GM18505 (cell line): ENCODE data around the gene ERCC6L2.

Source experiments
- ATAC-seq: cut with Tn5 transposase; IDR thresholded peaks from one replicate; pipeline ENCODE4 v1.9.1; 2021; ENCODE audit not compliant: unreplicated experiment
- POLR2A ChIP-seq: IDR thresholded peaks from 4 replicates; pipeline ENCODE4 v1.6.1; 2011; ENCODE audit warnings: borderline replicate concordance; ENCODE audit not compliant: insufficient read depth, insufficient read length; ENCODE audit errors: extremely low read depth

The ERCC6L2 gene

GRCh38 chr9:95875305-95876137, at the start of gene ERCC6L2:
Gene ERCC6L2, plus strand, starts transcription at chr9:95875691. Its CDS starts 348 bp downstream, at chr9:95876039.
- ATAC-seq, result peak; percentile 86
- peak; percentile 85 for TF ChIP-seq POLR2A

- no peak for ATAC-seq
- TF ChIP-seq POLR2A, result no peak
These were observed 49.2 kb upstream of the ERCC6L2 start for GRCh38 chr9:95826183-95826838.

- no peak for ATAC-seq
- no peak for TF ChIP-seq POLR2A
These were observed 44.7 kb upstream of the ERCC6L2 start for GRCh38 chr9:95830768-95831167.

- no peak for ATAC-seq
- no peak for TF ChIP-seq POLR2A
These were observed 43.7 kb upstream of the ERCC6L2 start for GRCh38 chr9:95831810-95832209.

GRCh38 chr9:95833546-95834178, 41.8 kb upstream of the ERCC6L2 start:
- no peak for TF ChIP-seq POLR2A
- no peak for ATAC-seq

GRCh38 chr9:95834281-95834907, 41.1 kb upstream of the ERCC6L2 start:
- no peak for ATAC-seq
- no peak for TF ChIP-seq POLR2A

GRCh38 chr9:95835393-95835792, 40.1 kb upstream of the ERCC6L2 start:
- TF ChIP-seq POLR2A, result no peak
- ATAC-seq, result no peak

- ATAC-seq, result no peak
- TF ChIP-seq POLR2A, result no peak
These were observed 39.4 kb upstream of the ERCC6L2 start for GRCh38 chr9:95836072-95836471.

- no peak for ATAC-seq
- no peak for TF ChIP-seq POLR2A
These were observed 36.5 kb upstream of the ERCC6L2 start for GRCh38 chr9:95839012-95839411.

GRCh38 chr9:95840074-95840473, 35.4 kb upstream of the ERCC6L2 start:
- no peak for ATAC-seq
- TF ChIP-seq POLR2A, result no peak

GRCh38 chr9:95841377-95841776, 34.1 kb upstream of the ERCC6L2 start:
- no peak for ATAC-seq
- no peak for TF ChIP-seq POLR2A

GRCh38 chr9:95845751-95846150, 29.7 kb upstream of the ERCC6L2 start:
- ATAC-seq, result no peak
- no peak for TF ChIP-seq POLR2A

- TF ChIP-seq POLR2A, result no peak
- ATAC-seq, result no peak
These were observed 26.7 kb upstream of the ERCC6L2 start for GRCh38 chr9:95848764-95849163.

GRCh38 chr9:95852059-95853032, 23.1 kb upstream of the ERCC6L2 start:
- ATAC-seq, result peak; percentile 93
- no peak for TF ChIP-seq POLR2A
